Left cardiac atrium (tissue), 4 donors: ENCODE results near the gene CAMK2A. TPM values are rescaled to one million over a fixed set of nuclear protein-coding genes. Genes with fewer than 3 reads are reported as not detected.

Experiments
- ATAC-seq, 2 donors: fragments of 200-7000 bp; cut with Tn5 transposase; one replicate each; pipeline ENCODE4 v1.9.1; 2020; ENCODE audit warnings: mild to moderate bottlenecking in 2 of 2, moderate library complexity in 2 of 2
- DNase-seq: peaks from one replicate; pipeline ENCODE4 v3.0.0-alpha.2; 2020
- intact Hi-C, 2 donors: fragments of 100-400 bp; cut with DNase I; formaldehyde crosslinking; loops; one replicate each; pipeline versions ENCODE4 v1.14.1 to v1.15.1; 2022 to 2023
- long read RNA-seq: library from polyadenylated mRNA; unstranded; transcript quantifications from one replicate; pipeline ENCODE4 v2.0.0, GENCODE V29; 2021
- total RNA-seq, 2 donors: library from RNA; stranded (reverse); fragmentation: NEBNext Ultra II Directional; extraction: Animal tissue kit (Norgen Biotek cat#: 25700); gene quantifications; one replicate each; pipeline ENCODE4 v1.2.1, GENCODE V29; 2021
- donor health status: DM: no; HTN: yes; CAD: no.
- donor health status: DM: no; HTN: yes; CAD: no; lungs with severe emphysema.
- donor health status: DM: yes; HTN: yes; CAD: no.
- donor health status: Dilated cardiomyopathy.

Gene CAMK2A
- 10 to 100 TPM; 10.8 to 16.3 TPM for total RNA-seq
- long read RNA-seq, partial matches to known transcripts, result 6 of 7 reads
- long read RNA-seq, other reads (novel, unspliced or antisense), result 1 of 7 reads

GRCh38 chr5:150289551-150290390 lies at the start of gene CAMK2A:
CAMK2A (minus strand) TSS chr5:150289773; CDS start chr5:150289625, 148 bp downstream.
- DNase-seq, result no peak
- ATAC-seq, result no peak
- intact Hi-C loops, result no loop called here

GRCh38 chr5:150339165-150339564 lies 49.6 kb upstream of the CAMK2A start:
- DNase-seq, result no peak
- intact Hi-C loops, result no loop called here
- ATAC-seq, result no peak

GRCh38 chr5:150338546-150338945 lies 49.0 kb upstream of the CAMK2A start:
- no peak for ATAC-seq
- intact Hi-C loops, result no loop called here
- DNase-seq, result no peak

GRCh38 chr5:150335778-150336177 lies 46.2 kb upstream of the CAMK2A start:
- DNase-seq (no peak), ATAC-seq (no peak)
- intact Hi-C loops, result no loop called here

GRCh38 chr5:150333400-150333799 lies 43.8 kb upstream of the CAMK2A start:
- intact Hi-C loops, result no loop called here
- DNase-seq (no peak), ATAC-seq (no peak)

- DNase-seq (peak; percentile 30), ATAC-seq (peak in 1 of 2 donors; percentile 68)
- intact Hi-C loops, result no loop called here
Observed at GRCh38 chr5:150329881-150330876, 40.6 kb upstream of the CAMK2A start.

GRCh38 chr5:150329038-150329437 lies 39.5 kb upstream of the CAMK2A start:
- intact Hi-C loops, result no loop called here
- ATAC-seq (no peak), DNase-seq (no peak)

GRCh38 chr5:150328515-150328914 lies 38.9 kb upstream of the CAMK2A start:
- intact Hi-C loops, result no loop called here
- ATAC-seq (no peak), DNase-seq (no peak)

- no peak for ATAC-seq
- intact Hi-C loops, result no loop called here
- no peak for DNase-seq
Observed at GRCh38 chr5:150327139-150327538, 37.6 kb upstream of the CAMK2A start.

GRCh38 chr5:150326707-150327106 lies 37.1 kb upstream of the CAMK2A start:
- DNase-seq, result no peak
- ATAC-seq, result no peak

GRCh38 chr5:150325426-150325825 lies 35.9 kb upstream of the CAMK2A start:
- DNase-seq, result no peak
- ATAC-seq, result no peak

More at GRCh38 chr5:150326707-150327106, 37.1 kb upstream of the CAMK2A start:
- intact Hi-C loops, result no loop called here

GRCh38 chr5:150323819-150324218 lies 34.2 kb upstream of the CAMK2A start:
- DNase-seq (no peak), ATAC-seq (no peak)
- intact Hi-C loops, result no loop called here

More at GRCh38 chr5:150325426-150325825, 35.9 kb upstream of the CAMK2A start:
- intact Hi-C loops, result no loop called here

- DNase-seq (no peak), ATAC-seq (no peak)
- intact Hi-C loops, result no loop called here
Observed at GRCh38 chr5:150323092-150323491, 33.5 kb upstream of the CAMK2A start.

GRCh38 chr5:150322202-150322601 lies 32.6 kb upstream of the CAMK2A start:
- DNase-seq (no peak), ATAC-seq (no peak)
- intact Hi-C loops, result no loop called here

- ATAC-seq, result no peak
- intact Hi-C loops, result no loop called here
- no peak for DNase-seq
Observed at GRCh38 chr5:150321784-150322183, 32.2 kb upstream of the CAMK2A start.

GRCh38 chr5:150321211-150321610 lies 31.6 kb upstream of the CAMK2A start:
- no peak for DNase-seq
- ATAC-seq, result no peak

GRCh38 chr5:150320044-150320613 lies 30.6 kb upstream of the CAMK2A start:
- ATAC-seq, result peak; percentile 78 to 95
- intact Hi-C loops, result no loop called here
- DNase-seq, result peak; percentile 71

More at GRCh38 chr5:150321211-150321610, 31.6 kb upstream of the CAMK2A start:
- intact Hi-C loops, result no loop called here

- DNase-seq, result no peak
- intact Hi-C loops, result no loop called here
- no peak for ATAC-seq
Observed at GRCh38 chr5:150319484-150319790, 29.9 kb upstream of the CAMK2A start.

- DNase-seq (no peak), ATAC-seq (no peak)
- intact Hi-C loops, result no loop called here
Observed at GRCh38 chr5:150318613-150319483, 29.3 kb upstream of the CAMK2A start.
